GM18502 (cell line): ENCODE measurements around the gene RBKS.
A peak's percentile ranks its signal among the peaks of the same experiment; 100 is the strongest.

Source experiments
- ATAC-seq: cut with Tn5 transposase; IDR thresholded peaks from one replicate; pipeline ENCODE4 v1.9.1; 2021; ENCODE audit warnings: mild to moderate bottlenecking; ENCODE audit not compliant: unreplicated experiment, poor library complexity

The RBKS gene

DNA sequence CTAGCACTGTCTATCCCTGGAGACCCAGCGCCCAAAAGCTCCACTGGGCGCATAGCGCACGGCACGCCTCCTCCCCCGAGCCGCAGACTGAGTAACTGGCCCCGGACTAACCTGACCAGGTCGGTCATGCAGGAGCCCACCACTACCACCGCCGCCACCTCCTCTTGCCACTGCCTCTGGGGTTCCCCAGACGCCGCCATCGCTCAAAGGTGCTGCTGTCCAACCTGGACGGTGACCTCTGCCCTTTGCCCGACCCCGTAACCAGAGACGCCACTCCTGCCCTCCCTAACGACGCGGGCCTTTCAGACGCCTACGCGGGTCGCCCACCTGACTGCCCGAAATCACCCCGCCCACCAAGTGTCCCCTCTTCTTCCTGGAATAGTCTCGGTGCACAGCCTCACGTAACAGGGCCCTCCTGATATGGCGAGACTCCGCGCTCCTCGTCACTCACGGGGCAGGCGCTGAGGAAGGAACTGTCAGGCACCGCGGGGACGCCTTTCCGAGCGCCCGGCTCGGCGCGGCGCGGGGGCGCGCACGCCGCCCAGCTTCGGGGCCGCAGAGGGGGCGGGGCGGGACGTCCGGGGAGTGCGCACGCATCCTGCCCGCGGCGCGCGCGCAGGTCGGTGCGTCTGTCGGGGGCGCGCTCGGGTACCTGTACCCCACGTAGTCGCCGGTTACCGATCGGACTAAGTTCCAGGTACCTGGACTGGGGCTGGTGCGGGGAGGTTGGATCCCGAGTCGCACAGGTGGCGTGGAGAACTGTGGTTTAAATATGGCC lies at the start of gene RBKS, which contains the start of gene BABAM2:
RBKS (minus strand) TSS at position 242 of the 778 bp plus-strand sequence; CDS start at position 200, 42 bp downstream.
BABAM2 (plus strand) TSS at position 584 of the 778 bp plus-strand sequence. CDS start 3,828 bp downstream, outside the sequence.
- peak; percentile 78 for ATAC-seq

DNA sequence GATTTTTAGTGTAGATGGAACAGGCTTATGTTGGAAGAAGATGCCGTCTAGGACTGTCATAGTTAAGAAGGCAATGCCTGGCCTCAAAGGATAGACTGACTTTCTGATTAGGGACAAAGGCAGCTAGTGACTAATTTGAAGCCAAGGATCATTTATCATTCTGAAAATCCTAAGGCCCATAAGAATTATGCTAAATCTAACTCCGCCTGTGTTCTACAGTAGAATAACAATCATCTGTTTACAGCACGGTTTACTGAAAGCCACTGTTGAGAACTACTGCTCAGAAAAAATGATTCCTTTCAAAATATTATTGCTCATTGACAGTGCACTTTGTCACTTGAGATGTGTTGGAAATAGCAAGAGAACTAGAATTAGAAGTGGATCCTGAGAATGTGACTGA lies 44.8 kb upstream of the RBKS start:
- no peak for ATAC-seq

DNA sequence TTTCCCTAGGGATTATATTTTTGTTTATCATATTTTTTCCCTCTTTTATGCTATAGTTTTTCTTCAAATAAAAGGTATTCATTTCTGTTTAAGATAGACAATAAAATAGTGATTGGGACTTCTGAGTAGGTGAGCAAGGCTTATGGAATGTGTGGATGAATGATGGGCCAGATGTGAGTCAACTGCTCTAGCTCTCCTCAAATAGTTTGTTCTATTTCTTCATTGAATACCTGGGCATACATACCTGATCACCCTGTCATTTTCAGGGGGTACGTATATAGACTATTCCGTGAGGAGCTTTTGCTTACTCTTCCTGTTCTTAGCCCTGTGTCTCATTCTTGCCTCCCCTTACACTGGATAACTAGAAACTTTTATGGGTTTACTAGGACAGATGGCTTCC lies 42.2 kb upstream of the RBKS start:
- ATAC-seq = no peak

DNA sequence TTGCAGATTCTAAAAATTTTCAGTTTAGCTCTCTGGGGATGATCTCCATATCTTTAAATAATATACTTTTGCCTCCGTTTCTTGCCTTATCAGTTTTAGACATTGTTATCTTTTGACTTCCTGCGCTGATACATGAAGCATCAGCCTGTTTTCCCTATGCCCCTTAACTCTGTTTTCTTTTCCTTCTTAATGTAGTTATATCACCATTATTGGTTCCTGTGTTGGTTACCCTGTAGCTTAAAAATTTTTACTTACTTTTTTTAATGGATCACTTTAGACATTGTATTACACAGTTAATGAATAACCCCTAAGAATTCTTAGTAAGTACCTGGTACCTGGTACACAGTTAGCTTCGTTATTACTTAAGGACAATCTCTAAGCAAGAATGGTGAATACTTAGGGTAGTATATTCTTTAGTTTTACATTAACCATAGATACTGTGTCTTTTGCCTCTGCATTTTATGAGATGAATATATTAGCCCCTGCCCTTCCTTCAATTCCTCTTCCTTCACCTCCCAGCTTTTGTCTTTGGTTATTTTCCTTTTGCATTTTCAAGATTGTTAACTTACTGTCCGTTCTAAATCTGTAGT lies 41.3 kb upstream of the RBKS start:
- ATAC-seq = no peak

DNA sequence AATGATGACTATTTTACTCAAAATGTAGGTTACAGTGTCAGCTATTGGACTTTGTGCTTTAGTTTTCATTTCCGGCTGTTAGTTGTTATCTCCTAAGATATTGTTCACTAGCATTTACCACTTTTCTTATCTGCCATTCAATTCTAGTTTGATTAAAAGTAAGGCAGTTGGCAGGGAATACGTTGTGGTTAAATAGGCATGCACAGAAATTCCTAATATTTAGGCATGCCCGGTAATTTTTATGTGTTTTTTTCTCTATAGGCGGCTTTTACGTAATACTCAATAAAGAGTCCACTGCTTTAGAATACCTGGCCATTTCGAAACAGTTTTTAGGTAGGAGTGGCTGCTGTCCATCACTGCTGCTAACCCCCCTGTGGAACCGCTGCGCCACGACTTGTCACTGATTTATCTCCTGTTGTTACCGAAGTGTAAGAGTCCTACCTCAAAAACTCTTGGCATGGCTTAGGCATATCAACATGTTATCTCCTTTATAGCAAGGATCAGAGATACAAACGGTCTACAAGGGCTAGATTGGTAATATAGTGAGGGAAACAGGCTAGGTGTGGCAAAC lies 39.8 kb upstream of the RBKS start:
- no peak for ATAC-seq

DNA sequence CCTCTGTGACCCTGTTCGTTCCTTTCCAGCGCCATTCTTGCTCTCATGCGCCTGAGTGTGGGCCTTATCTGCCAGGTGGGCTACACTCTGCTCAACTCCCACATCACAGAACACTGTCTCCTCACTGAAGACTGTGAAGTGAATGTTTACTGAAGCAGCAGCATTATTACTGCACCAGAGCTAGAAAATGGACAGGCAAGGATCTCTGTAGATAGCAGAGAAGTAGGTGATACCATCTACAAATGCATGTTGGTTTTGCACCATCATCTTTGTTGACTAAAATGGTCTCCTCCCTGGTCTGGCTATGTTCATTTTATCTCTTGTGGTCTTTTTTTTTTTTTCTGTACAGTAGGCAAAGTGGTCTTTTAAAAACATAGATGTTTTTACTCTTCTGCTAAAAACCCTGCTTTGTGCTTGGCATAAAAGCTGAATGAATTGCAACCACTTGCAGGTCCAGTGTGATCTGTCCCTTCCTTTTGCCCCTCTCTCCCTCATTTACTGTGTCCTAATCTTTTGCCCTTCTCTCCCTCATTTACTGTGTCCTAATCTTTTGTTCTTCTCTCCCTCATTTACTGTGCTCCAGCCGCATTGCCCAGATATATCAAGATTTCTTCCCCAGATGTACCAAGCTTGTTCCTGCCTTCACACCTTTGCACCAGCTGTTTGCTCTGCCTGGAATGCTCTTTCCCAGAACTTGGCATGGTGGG lies 35.7 kb upstream of the RBKS start:
- ATAC-seq = no peak

DNA sequence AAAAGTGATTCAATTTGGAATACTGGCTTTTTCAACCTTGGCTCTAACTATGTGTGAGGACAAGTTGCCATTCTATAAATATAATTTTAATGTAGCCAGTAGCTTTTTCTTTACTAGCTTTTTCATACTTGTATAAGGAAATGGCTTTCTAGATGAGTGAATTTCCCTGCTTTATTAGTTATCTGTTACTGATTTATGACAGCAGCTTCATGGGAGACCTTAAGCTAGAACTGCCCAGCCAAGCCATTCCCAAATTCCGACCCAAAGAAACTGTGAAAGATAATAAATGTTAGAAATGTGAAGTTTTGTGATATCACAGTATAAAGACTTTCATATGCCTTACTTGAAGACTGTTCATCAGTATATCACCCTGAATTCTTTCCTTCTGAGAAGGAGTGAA lies 32.7 kb upstream of the RBKS start:
- no peak for ATAC-seq

DNA sequence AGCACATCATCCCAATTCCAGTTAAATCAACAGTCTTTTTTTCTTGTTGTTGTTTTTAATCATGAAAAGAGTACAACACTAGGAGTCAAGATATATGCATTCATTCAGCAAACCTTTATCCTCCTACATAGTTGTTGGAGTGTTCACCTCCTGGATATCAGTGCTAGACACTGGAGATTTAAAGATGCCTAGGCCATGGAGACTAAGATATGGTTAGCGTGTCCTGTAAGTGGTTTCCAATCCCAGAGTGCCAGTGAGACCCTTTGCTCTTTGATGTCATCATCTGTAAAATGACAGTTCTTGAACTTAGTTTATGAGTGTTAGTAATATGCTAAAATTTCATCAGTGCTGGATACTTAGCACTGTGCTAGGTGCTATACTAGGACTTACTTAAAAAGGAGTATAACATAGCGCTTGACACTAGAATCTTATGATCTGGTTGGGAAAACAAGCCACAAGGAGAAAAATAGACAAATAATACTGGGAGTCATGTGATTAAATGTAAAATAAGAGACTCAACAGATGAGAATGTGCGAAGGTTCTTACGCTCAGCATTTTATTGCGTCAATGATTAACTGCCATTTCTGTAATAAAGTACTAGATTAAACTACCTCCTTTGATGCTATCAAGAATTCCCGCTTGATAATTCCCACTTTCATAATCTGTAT lies 31.8 kb upstream of the RBKS start:
- ATAC-seq = no peak

DNA sequence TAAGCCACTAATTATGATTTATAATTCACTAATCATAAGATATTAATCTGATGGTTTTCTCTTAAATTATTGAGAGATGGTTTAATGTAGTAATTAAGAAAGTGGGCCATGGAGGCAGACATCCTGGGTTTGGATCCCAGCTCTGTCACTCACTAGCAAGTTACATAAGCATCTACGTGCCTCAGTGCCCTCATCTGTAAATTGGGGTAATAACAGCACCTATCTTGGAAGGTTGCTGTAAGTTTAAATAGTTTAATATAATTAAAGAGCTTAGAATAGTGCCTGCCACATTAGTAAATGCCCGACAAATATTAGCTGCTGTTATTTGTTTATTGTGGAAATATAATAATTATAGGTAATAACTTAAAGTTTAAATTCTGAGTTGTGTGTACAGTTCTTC lies 31.2 kb upstream of the RBKS start:
- ATAC-seq = no peak

DNA sequence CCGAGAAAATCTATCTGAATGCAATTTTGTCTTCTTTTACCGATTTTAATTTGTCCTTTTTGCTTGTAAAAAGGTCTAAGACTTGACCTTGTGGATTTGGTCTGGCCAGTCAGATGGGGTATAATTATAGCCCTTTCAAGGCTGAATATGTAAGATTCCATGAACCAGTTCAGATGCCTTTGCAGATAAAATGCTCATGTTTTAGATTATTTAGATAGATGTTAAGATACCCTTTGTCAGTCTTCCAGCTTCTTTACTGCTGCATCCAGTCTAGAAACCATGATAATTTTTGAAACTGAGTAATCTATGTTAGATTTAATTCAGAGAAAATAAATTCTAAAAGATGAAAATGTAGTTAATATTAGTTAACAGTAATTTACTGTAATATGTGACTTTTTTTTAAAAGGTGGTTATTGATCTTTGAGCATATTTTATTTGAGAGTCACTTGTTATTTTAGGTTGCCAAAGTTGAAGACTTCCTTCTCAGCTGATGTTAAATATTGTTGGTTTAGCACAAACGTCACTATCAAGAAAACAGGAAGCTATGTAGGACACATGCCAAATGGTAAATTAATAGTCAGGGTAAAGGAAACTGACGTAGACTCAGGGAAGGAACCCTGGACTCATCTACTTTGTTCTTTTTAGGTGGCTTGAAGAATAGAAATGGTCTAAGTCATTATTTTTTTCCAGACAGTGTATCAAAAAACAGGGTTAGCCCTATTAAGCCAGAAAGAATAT lies 30.1 kb upstream of the RBKS start:
- ATAC-seq = no peak

DNA sequence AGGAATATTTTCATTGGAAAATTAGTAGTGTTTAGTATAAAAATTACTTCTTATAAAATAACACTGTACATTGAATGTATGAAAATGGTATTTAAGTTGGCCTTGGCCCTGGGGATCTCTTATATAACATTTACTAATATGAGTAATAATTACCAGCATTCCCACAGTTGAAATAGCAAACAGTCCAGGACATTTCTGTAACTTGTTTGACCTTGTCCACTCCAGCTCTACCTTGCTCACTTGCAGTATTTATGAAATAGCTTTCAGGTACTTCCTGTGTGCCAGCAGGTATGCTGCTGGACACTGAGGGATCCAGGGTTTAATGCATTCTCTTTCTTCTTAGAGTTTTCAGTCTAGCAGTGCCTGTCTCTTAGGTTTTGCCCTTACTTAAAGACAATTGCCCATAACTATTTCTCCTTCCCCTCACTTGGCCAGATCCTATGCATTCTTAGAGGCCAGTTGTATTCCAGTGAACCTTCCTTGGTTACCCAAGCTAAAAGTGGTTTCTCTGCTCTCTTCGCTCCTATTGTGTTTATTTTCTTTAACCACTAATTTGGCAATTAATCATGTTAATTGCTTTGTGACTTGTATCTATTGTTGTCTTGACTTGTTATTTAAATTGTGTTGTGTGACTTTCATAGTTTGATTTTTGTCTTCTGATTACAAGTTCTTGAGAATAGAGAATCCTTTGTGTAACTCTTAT lies 26.3 kb upstream of the RBKS start:
- ATAC-seq = no peak

DNA sequence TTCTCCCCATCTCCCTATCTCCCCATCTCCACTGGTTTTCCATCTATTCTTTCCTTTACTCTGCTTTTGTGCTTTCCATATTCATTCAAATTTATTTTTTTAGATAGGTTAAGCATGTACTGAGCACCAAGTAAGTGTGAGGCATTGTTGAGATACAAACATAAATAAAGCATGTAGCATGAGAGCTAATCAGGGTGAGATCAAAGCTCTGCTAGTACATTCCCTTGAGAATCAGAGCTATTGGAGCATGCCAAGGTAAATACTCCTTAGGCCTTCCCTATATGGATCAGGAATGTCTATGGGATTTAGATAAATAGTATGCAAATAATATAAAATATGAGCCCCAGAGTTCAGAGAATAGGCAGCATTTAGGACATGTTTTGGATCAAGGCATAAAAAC lies 25.7 kb upstream of the RBKS start:
- no peak for ATAC-seq

DNA sequence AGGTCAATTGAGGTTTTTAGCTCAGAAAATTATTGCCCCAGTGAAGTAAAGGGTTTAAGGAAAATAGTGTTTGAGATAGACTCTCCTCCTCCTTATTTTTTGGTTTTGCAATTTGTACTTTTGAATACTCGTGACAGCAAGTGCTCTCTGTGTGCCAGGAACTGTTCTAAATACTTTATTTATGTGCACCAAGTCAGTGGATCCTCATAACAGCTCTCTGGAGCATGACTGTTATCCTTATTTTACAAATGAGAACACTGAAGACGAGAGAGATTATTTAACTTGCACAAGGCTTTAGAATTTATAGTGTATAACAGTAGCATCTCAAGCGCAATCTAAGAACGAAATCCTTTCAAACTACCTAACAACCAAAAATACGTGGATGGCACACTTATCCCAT lies 25.0 kb upstream of the RBKS start:
- no peak for ATAC-seq

DNA sequence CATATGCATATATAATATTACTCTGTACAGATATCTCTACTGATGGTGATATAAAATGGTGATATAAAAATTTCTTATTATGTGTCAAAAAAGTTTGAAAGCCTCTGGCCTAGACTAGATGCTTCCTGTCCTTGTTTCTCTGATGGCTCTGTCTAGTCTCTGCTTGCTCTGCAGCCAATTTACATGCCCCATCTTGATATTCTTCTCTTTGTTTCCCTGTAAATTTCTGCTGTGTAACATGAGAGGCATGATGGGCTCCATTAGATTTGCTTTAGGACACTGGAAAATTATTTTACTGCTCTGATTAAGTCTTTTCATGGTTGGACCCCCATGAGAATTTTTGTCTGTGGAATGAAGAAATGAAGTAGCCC lies 24.6 kb upstream of the RBKS start:
- no peak for ATAC-seq

DNA sequence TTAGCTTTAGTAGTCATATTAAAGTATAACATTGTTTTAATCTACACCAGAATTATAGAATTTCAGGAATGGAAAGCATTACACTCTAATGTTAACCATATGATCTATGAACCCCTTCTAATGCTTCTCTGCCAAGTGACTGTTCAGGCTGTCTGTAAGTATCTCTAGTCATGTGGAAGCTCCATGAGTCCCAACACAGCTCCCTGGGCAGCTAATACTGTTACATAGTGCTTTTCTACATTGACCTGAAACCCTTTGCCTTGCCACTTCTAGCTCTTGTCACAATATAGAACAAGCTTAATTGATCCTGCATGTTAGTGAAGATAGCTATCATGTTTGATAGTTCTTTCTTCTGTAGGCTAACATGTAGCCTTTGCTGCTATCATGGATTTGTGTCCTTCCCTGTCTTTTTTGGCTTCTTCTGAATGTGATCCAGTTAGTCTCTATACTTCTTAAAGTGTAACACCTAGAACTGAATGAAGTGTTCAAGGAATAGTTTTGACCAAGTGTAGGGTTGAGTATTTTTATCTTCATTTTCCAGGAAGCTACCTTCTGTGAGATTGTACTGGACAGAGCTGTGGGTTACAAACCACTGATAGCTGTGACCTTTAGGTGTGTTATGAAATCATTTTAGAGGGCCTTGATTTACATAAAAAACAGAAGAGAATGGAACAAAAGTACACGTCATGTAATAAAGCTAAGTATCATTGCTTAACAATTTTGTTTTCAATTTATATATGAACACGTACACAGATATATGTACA lies 24.0 kb upstream of the RBKS start:
- ATAC-seq = no peak

DNA sequence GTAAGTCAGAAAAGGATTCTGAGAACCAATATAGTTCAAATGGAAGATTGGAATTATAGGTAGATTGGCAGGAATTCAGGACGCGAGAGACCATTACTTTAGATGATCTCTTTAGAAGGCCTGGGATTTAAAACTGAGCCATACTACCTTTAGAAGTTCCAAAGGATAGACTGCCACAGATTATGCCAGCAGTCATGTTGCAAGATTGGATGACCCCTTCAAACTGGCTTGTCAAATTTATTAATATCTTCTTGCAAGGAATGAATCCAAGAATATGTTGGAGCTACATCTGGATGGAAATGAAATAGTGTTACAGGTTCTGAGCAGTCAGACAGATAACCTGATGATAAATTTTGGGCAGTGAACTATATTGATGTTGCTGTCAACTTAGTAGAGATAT lies 22.3 kb upstream of the RBKS start:
- no peak for ATAC-seq

DNA sequence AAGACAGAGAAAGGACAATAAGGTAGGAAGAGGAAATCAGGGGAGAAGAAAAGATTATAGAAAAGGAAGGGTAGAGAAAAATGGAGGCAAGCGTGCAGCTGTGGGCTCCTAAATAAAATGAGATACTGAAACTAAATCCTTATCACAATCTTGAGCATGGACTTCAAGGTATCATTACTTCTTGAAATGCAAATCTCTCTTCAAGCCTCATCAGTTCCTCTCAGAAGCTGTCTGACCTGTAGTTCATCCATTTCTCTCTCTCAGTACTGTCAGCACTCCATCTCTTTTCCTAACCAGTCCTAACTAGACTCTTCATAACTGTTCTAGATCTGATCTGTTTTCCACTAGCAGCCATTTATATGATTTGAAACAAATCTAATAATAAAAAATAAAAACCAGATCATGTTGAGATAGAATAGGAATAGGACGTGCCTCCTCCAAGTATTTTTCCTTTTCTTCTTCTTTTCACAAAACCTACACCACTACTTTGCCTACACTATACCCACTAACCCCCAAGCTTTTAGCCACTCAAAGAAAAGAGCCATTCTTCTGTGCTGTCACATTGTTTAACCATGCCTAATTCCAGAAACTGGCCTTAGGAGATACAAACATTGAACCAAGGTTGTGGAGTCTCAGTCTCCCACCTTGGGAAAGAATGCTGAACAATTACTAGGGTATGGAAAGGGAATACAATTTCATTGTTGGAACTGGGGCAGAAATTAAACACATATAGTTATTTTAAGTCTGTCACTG lies 21.4 kb upstream of the RBKS start:
- ATAC-seq = no peak

DNA sequence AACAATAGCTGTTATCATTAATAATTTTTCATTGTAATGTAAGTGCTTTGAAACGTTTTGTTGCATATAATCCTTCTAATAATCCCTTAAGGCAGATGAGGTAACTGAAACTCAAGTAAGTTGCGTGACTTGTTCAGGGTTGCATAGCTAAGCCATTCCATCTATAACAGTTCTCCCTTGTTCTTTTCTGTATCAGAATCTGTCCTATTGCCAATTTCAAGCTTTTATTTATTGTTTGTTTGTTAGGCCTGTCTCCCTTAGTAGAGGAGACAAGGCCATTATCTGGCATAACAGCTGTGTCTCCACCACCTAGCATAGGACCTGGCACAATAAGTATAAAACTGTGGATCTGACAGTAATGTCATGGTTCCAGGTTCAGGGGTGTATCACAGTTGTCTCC lies 19.7 kb upstream of the RBKS start:
- ATAC-seq = no peak
